Retinal pigment epithelial cell (primary cell): ENCODE data around the gene BCAP31.
A peak's percentile ranks its signal among the peaks of the same experiment; 100 is the strongest.

Experiments used
- DNase-seq: peaks from one replicate; pipeline ENCODE4 v3.0.0-alpha.2; 2010; ENCODE audit warnings: low read depth
- H3K4me3 ChIP-seq: 2 replicates; pipeline ENCODE4 v1.5.1; 2011; ENCODE audit warnings: mild to moderate bottlenecking, low read length, control low read depth, moderate library complexity
- CTCF ChIP-seq: conservative IDR thresholded peaks from 2 replicates; pipeline ENCODE4 v1.5.1; 2011; ENCODE audit warnings: low read depth, low read length, control low read depth, inconsistent platforms

Gene BCAP31

GRCh38 chrX:153669901-153670731 lies 54.1 kb downstream of the BCAP31 start:
- DNase-seq: no peak
- no peak overlapping the region for H3K4me3 ChIP-seq
- TF ChIP-seq CTCF: no peak

- H3K4me3 ChIP-seq: no peak overlapping the region
- TF ChIP-seq CTCF: peak; percentile 72
- no peak for DNase-seq
Measured at GRCh38 chrX:153669174-153669890, 54.9 kb downstream of the BCAP31 start.

GRCh38 chrX:153668423-153669173 lies 55.6 kb downstream of the BCAP31 start:
- DNase-seq: no peak
- no peak for TF ChIP-seq CTCF
- H3K4me3 ChIP-seq: no peak overlapping the region

- TF ChIP-seq CTCF: peak; percentile 72
- H3K4me3 ChIP-seq: no peak overlapping the region
- DNase-seq: peak; percentile 33
Measured at GRCh38 chrX:153667956-153668396, 56.2 kb downstream of the BCAP31 start.

GRCh38 chrX:153667281-153667955 lies 56.8 kb downstream of the BCAP31 start:
- DNase-seq: no peak
- no peak for TF ChIP-seq CTCF
- no peak overlapping the region for H3K4me3 ChIP-seq

- TF ChIP-seq CTCF: no peak
- DNase-seq: no peak
- H3K4me3 ChIP-seq: no peak overlapping the region
Measured at GRCh38 chrX:153665726-153666306, 58.4 kb downstream of the BCAP31 start.
